Epithelial cell of esophagus (primary cell): ENCODE measurements around the gene ARX.

ENCODE experiments used
- DNase-seq: peaks from one replicate; pipeline ENCODE4 v3.0.0; 2010; ENCODE audit warnings: low read depth
- H3K4me3 ChIP-seq: 2 replicates; pipeline ENCODE4 v1.5.1; 2011; ENCODE audit warnings: mild to moderate bottlenecking, low read length, control low read depth
- CTCF ChIP-seq: IDR thresholded peaks from 2 replicates; pipeline ENCODE4 v1.5.1; 2011; ENCODE audit warnings: low read depth, mild to moderate bottlenecking, low read length, control low read depth, inconsistent platforms; ENCODE audit not compliant: insufficient read depth; ENCODE audit errors: missing control alignments

The ARX gene

GRCh38 chrX:25017667-25018247 lies 2.0 kb upstream of the ARX start:
- no peak overlapping the region for H3K4me3 ChIP-seq

GRCh38 chrX:25016938-25017598 lies 1.3 kb upstream of the ARX start:
- no peak for DNase-seq
- no peak overlapping the region for H3K4me3 ChIP-seq
- no peak for TF ChIP-seq CTCF

More at GRCh38 chrX:25017667-25018247, 2.0 kb upstream of the ARX start:
- DNase-seq, result no peak
- TF ChIP-seq CTCF, result no peak

GRCh38 chrX:25016361-25016671 lies 551 bp upstream of the ARX start:
- no peak for DNase-seq
- no peak for TF ChIP-seq CTCF
- H3K4me3 ChIP-seq, result no peak overlapping the region

GRCh38 chrX:25014366-25014838 lies 1.4 kb downstream of the ARX start:
- no peak for DNase-seq
- TF ChIP-seq CTCF, result no peak
- H3K4me3 ChIP-seq, result no peak overlapping the region

GRCh38 chrX:25013632-25014365 lies 2.0 kb downstream of the ARX start:
- no peak overlapping the region for H3K4me3 ChIP-seq
- DNase-seq, result no peak
- no peak for TF ChIP-seq CTCF

GRCh38 chrX:25012793-25013631 lies 2.8 kb downstream of the ARX start:
- no peak overlapping the region for H3K4me3 ChIP-seq
- no peak for TF ChIP-seq CTCF
- no peak for DNase-seq
